Kasumi-1 (cell line): ENCODE results near the gene SLC22A1.

Source experiments
- DNase-seq, 2 experiments: peaks; one replicate each; lab custom pipeline; 2025; lab: John Stamatoyannopoulos, UW

The SLC22A1 gene

DNA sequence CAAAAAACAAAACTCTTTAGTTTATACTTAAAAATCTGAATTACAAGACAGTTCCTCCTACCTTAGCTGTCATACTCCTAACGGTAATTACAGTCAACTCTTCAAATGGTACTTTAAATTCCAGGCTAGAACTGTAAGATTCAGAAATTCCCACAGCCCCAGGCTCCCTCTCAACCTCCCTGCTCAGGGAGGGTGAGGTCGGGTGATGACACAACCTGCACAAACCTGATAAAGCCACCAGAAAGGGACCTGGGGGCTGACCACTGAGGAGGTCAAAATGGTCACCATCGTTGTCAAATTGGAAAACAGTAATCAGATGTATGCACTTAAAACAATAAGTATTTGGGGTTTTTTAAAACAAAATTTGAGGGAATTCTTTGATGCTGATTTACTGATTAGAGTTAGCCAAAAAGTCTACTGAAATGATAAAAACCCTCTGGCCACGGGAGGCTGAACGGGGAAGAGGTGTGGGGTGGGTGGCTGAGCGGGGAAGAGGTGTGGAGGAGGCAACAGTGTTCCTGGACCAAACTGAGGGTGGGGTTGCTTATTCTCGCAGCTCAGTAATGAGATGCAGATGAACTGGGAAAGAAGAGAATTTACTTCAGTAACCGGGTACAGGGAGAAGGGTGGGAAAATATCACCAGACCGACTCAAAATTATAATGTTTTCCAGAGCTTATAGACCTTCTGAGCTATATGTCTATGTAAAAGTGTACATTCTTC, 52.4 kb downstream of the SLC22A1 start:
- no peak for DNase-seq

DNA sequence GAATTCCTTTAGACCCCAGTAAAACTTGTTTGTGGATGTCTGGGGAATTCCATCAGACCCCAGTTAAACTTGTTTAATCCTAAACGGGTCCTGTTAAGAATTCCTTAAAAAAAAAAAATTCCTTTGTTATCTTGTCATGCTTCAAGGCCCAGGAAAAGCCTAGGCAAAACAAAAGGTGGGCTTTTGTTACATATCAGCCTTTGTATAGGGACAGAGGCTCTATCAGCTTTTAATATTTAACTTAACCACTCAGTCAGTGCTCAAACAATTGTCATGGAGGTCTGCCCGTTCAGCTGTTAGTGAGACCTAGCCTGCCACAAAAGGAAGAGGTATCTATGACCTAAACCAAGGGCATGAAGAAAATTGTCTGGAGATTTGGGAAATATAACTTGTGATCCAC, 53.1 kb downstream of the SLC22A1 start:
- DNase-seq = no peak

DNA sequence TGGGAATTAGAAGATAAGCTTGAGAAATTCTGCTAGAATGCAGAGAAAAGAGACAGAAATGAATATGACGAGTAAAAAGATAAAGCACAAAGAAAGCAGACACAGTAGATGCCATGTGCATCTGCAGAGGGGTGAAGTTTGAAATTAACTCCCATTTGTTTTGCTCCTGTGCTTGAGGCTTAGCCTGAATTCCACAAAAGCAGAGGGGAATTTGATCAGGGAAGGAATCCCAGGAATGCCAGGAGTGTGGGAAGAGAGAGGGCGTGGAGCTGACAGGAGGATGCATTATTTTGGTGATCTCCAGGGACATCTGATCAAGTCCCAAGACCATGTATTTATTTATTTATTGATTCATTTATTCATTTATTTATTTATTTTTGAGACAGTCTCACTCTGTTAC, 55.6 kb downstream of the SLC22A1 start:
- no peak for DNase-seq

DNA sequence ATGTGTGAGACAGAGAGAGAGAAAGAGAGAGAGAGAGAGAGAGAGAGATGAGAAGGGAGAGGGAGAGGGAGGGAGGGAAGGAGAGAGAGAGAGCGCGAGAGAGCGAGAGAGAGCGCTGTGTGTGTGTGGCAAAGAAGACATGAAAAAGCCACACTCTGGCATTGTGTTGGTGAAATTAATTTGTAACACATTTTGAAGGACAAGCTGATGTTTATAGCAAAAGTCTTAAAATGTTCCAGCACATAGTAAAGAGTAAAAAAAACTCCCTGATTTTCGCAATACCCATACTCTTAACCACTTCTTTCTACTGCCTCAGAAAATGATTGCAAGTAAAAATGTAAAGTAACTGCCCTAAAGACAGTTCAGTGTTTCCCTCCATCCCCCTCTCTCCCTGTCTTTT, 56.7 kb downstream of the SLC22A1 start:
- no peak for DNase-seq

DNA sequence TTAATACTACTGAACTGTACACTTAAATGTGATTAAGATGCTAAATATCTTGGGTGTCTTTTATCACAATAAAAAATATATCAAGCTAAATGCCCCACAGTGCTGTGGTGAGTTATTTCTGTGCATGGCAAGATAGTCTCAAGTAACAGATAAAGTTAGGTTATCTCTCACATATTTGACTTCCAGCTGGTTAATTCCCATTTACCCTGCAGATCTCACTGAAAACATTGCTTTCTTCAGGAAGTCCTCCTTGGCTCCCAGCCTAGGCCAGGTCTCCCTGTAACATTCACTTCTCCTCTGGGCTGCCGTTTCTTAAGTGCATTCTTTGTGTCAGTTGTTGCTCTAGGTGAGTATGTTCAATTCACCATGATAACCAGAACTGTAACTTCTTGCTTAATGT, 59.1 kb downstream of the SLC22A1 start:
- no peak for DNase-seq

DNA sequence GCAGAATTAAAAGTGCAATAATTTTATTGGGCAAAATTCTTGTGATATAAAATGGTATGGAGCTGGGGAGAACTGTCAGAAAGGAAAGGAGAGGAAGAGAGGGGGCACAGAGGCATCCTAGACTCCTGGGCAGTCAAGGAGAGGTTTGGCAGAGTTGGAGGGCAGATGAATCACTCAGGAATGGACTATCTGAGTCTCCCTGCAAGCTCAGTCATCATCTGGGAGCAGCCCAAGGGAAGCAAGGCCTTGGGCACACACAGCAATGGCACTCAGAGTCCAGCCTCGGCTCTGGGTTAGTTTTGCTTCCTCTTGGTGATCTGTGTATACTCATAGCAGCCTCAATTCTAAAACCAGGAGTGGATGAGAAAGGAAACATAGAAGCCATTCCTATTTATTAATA, 67.2 kb downstream of the SLC22A1 start:
- no peak for DNase-seq

DNA sequence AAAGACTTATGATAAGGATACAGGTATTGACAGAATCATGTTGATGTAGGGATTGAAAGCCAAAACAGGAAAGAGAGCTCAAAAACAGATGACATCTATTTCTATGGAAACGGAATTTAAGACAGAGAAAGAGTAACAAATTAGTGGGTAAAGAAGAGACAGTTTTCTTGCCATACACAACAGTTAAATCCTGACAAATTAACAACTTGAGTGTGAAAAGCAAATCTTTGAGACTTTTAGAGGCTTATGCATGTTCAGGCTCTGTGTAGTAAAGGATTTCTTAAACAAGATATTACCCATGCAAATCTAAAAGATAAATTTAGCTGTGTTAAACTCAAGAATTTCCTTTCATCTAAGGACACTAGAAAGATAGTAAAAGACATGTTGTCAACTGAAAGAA, 68.5 kb downstream of the SLC22A1 start:
- DNase-seq = no peak

DNA sequence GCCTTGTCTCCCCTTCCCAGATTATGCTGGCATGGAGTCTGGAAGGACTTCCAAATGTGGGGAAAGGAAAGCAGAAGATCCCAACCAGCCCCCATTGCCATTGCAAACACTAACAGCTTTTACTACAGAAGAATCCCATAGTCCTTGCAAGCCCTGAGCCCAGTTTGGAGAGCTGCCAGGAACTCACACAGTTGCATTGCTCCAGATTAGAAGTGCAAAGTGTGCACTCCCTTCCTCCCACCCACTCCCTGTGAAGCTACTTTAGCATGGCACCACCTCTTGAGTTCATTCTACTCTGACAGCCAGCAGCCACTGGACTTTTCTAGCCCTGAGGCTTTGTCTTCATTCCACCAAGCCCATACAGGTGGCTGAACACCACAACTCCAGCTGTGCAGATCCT, 69.4 kb downstream of the SLC22A1 start:
- no peak for DNase-seq

DNA sequence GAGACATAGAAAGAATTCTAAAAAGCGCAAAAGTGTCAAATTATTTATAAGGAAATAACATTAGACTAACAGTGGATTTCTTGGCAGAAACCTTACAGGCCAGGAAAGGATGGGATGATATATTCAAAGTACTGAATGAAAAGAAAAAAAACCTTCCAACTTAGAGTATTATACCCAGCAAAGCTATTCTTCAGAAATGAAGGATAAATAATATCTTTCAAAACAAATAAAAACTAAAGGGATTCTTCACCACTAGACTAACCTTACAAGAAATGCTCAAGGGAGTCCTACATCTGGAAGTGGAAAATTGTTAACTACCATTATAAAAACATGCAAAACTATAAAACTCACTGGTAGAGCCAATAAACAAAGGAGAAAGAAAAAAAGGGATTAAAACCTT, 71.2 kb downstream of the SLC22A1 start:
- DNase-seq = no peak

DNA sequence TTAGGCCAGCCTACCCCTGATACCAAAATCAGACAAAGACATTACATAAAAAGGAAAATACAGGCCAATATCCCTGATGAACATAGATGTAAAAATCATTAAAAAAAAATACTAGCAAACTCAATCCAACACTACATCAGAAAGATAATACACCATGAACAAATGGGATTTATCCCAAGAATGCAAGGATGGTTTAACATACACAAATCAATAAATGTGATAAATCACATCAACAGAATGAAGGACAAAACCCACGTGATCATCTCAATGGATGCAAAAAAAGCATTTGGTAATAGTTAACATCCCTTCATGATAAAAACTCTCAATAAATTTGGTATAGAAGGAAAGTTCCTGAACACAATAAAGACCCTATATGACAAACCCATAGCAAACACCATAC, 73.2 kb downstream of the SLC22A1 start:
- DNase-seq = no peak

DNA sequence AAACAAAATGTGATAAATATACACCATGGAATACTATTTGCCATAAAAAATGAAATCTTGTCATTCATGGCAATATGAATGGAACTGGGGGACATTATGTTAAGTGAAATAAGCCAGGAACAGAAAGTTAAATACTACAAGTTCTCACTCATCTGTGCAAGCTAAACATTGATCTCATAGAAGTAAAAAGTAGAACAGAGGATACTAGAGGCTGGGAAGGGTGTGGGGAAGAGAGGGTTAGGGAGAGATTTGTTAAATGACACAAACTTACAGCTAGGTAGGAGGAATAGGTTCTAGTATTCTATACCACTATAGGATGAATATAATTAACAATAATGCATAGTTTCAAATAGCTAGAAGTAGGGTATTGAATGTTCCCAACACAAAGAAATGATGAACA, 76.0 kb downstream of the SLC22A1 start:
- DNase-seq = no peak

DNA sequence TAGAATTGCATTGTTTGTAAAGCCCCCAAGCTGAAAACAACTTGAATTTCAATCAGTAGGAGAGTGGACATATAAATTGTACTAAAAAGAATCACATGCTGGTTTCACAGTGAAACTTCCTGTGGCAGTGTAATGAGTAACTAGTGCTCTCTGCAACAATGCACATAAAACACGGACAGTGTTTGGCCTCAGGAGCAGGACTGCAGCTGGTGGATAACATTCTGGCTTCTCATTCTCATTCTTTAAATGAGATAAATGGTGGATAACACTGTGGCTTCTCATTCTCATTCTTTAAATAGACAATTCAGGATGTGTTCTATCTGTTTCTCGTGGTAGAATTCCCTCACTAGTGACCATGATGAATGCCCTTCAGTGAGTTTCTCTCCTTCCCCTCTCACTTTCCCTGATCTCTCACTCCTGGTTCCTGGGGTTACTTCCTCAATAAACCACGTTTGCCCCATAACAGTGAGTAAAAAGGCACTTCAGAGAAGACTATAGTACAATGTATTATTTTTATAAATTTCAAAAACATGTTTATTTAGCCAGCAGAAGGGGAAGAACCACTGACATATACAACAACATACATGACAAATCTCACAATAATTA, 77.1 kb downstream of the SLC22A1 start:
- no peak for DNase-seq

DNA sequence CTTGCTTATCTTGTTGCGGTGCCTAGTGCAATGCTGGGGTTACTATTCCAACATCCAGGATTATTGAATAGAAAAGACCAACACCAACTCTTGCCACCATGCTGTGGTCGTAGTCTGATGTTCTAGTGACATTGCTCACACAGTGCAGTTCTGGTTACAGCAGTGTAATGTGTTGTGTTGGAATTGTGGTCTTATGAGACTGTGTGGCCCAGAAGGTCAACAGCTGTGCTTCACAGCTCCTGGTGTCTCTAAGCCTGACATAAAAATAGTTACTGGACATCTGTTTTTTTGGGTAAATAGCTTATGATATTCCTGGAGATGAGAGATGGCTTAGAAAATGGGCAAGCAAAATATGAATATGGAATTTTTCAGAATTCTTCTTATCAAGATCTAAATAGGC, 79.4 kb downstream of the SLC22A1 start:
- no peak for DNase-seq

DNA sequence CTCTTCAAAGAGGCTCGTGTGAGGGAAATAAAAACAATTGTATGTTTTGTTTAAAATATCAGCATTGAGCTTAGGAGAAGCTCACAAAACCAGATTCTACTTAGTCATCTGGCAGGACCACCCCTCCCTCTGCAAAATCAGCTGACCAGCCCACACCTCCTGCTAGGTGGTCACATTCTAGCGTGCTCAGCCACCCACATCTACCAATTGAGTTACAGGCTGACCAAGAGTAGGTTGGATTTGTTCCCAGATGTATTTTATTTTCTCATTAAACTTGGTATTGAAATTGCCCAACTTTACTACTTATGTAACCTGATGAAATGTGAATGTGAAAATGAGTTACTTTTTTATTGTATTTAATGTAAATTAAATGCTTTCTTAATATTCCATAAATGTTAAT, 80.8 kb downstream of the SLC22A1 start:
- DNase-seq = no peak

DNA sequence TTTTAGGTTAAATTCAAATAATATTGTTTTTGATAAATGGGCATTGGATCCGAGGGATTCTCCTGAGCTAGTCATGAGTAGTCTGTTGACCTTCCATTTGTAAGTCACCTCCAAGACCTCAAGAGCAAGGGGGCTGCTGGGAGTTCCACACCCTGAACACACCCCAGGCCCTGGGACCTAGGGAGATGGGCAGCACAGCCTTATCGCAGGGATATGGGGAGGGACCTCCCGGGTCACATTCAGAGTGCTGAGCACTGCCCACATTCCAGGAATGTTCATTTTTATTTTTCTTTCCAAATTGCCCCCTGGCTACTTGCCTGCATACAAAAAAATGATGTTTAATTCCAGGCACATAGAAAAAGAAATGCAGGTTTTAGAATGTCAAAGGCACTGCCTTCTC, 81.5 kb downstream of the SLC22A1 start:
- no peak for DNase-seq

DNA sequence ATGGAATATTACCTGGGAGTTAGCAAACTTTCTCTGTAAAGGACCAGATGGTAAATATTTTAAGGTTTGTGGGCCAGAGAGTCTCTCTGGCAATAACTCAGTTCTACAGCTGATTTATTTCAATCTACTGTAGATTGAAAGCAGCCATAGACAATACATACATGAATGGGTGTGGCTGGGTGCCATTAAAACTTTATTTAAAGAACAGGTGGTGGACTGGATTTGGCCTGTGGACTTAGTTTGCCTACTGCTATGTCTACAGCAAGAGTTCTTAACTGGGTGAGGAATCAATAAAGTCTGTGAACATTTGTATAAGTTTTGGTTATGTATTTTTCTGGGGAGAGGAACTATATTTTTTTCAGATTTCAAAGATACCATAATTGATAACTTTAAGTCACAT, 81.9 kb downstream of the SLC22A1 start:
- DNase-seq = no peak

DNA sequence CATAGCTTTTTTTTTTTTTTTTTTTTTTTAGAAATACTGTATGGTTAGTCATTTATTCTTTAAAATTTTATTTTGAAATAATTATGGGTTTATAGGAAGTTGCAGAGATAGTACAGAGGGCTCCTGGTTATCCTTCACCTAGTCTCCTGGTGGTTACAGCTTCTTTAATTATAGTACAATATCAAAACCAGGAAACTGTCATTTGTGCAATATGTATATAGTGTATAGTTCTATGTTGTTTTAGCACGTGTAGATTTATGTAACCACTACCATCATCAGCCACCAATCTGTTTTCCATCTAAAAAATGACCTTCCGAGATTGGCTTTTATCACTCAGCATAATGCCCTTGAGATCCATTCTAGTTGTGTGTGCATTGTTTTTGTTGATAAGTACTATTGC, 82.3 kb downstream of the SLC22A1 start:
- DNase-seq = no peak

DNA sequence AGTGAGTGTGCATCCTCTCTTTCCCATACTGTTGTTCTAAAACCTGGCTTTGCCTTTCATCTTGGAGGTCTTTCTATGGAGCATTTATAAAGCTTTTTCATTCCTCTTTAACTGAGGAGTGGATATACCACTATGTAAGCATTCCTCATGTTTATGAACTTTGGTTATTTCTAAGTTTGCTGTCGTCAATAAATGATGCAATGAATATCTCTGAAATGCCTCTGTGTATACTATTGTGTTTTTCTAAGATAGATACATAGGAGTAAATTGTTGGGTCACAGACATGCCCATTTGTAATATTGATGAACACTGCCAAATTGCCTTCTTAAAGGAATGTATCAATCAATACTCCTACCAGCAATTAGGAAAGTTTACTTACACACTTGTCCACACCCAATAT, 83.1 kb downstream of the SLC22A1 start:
- DNase-seq = no peak

DNA sequence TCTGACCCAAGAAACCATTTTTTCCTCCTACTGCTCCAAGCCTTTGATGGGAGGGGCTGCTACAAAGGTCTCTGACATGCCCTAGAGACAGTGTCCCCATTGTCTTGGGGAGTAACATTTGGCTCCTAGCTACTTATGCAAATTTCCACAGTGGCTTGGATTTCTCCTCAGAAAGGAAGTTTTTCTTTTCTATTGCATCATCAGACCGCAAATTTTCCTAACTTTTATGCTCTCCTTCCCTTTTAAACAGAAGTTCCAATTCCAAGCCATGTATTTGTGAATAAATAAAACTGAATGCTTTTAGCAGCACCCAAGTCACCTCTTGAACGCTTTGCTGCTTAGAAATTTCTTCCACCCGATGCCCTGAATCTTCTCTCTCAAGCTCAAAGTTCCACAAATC, 86.0 kb downstream of the SLC22A1 start:
- DNase-seq = no peak
